HG03139 (cell line): ENCODE measurements around the gene GOLT1A.
A peak's percentile ranks its signal among the peaks of the same experiment; 100 is the strongest.

Experiments
- ATAC-seq: cut with Tn5 transposase; IDR thresholded peaks from one replicate; pipeline ENCODE4 v1.9.1; 2021; ENCODE audit not compliant: unreplicated experiment

GOLT1A gene

GRCh38 chr1:204162494-204163074, 51.2 kb downstream of the GOLT1A start:
- ATAC-seq = peak; percentile 68

- no peak for ATAC-seq
Observed at GRCh38 chr1:204161609-204162493, 51.9 kb downstream of the GOLT1A start.

GRCh38 chr1:204157962-204158361, 55.8 kb downstream of the GOLT1A start:
- ATAC-seq = no peak

GRCh38 chr1:204155881-204156280, 57.9 kb downstream of the GOLT1A start:
- no peak for ATAC-seq

- ATAC-seq = no peak
Observed at GRCh38 chr1:204154568-204155255, 59.1 kb downstream of the GOLT1A start.

GRCh38 chr1:204153667-204154066, 60.1 kb downstream of the GOLT1A start:
- no peak for ATAC-seq

- ATAC-seq = no peak
Observed at GRCh38 chr1:204152310-204153044, 61.3 kb downstream of the GOLT1A start.

GRCh38 chr1:204151552-204152309, 62.1 kb downstream of the GOLT1A start, which contains the start of gene ETNK2:
Gene ETNK2 (minus strand): TSS chr1:204152044. CDS start chr1:204151852, 192 bp downstream.
- no peak for ATAC-seq

GRCh38 chr1:204150702-204151551, 62.9 kb downstream of the GOLT1A start:
- ATAC-seq = no peak

- ATAC-seq = no peak
Observed at GRCh38 chr1:204149635-204150565, 63.9 kb downstream of the GOLT1A start.

- ATAC-seq = no peak
Observed at GRCh38 chr1:204149107-204149506, 64.7 kb downstream of the GOLT1A start.
